Ovary (tissue), 9 donors: ENCODE results near the gene SETX. TPM values are rescaled to one million over a fixed set of nuclear protein-coding genes. Genes with fewer than 3 reads are reported as not detected.

Source experiments
- DNase-seq, 5 donors: peaks; one replicate each; pipeline ENCODE4 v3.0.0-alpha.2; 2019 to 2020
- H3K27ac ChIP-seq, 2 donors: fragments of 200-600 bp; one replicate each; pipeline versions ENCODE4 v1.5.1 to v1.8.0; 2019 to 2022
- H3K27me3 ChIP-seq: fragments of 200-600 bp; one replicate; pipeline ENCODE4 v1.8.0; 2022
- H3K36me3 ChIP-seq: fragments of 200-600 bp; sonication (generic); one replicate; pipeline ENCODE4 v1.5.1; 2019
- H3K4me1 ChIP-seq: one replicate; pipeline ENCODE4 v1.8.1; 2013; ENCODE audit warnings: mild to moderate bottlenecking, moderate library complexity; ENCODE audit not compliant: insufficient read depth
- H3K4me3 ChIP-seq: fragments of 200-600 bp; sonication (generic); one replicate; pipeline ENCODE4 v1.5.1; 2017
- H3K9me3 ChIP-seq, 2 donors: fragments of 200-600 bp in 1 of 2; sonication (generic) in 1 of 2; one replicate each; pipeline versions ENCODE4 v1.5.1 to v1.8.1; 2013 to 2019; ENCODE audit warnings: mild to moderate bottlenecking in 1 of 2, moderate library complexity in 1 of 2
- CTCF ChIP-seq, 3 donors: fragments of 450-650 bp in 2 of 3; fragments of 200-600 bp in 1 of 3; IDR thresholded peaks; one replicate each; pipeline versions ENCODE4 v1.5.1 to v1.8.0; 2016 to 2022; ENCODE audit warnings: antibody characterized with exemption in 3 of 3, mild to moderate bottlenecking in 1 of 3
- EP300 ChIP-seq: sonication (generic); formaldehyde crosslinking; IDR thresholded peaks from one replicate; pipeline ENCODE4 v1.6.1; 2017; ENCODE audit warnings: antibody characterized with exemption
- POLR2A ChIP-seq: fragments of 450-650 bp; IDR thresholded peaks from one replicate; pipeline ENCODE4 v1.6.1; 2017; ENCODE audit warnings: antibody characterized with exemption, mild to moderate bottlenecking, moderate library complexity
- WGBS, 3 donors: extraction: QIAGEN DNeasy Blood & Tissue Kit in 1 of 3; methylation state at CpG; one replicate each; pipeline versions ENCODE4 v1.1.5 to v1.1.7; 2013 to 2017; 5-methylcytosine and 5-hydroxymethylcytosine counted together
- intact Hi-C, 4 donors: fragments of 100-400 bp; cut with DNase I; formaldehyde crosslinking; loops; one replicate each; pipeline versions ENCODE4 v1.11.0 to v1.15.1; 2022 to 2023
- polyA plus RNA-seq, 2 donors: library from polyadenylated mRNA; stranded (reverse); fragments of 200-250 nt in 1 of 2; fragments of 350-450 nt in 1 of 2; fragmentation: Illumina TruSeq in 1 of 2; extraction: RNeasy Lipid Tissue Mini Kit (QIAGEN cat#74804) in 1 of 2; gene quantifications; one replicate each; pipeline ENCODE4 v1.2.3, GENCODE V29; 2013 to 2014
- total RNA-seq, 7 donors: library from RNA; depleted of rRNA in 2 of 7; stranded (reverse); fragments of >200 nt in 2 of 7; fragmentation: NEBNext Ultra II Directional in 3 of 7; extraction: Animal tissue kit (Norgen Biotek cat#: 25700) in 3 of 7; gene quantifications; one replicate each; pipeline versions ENCODE4 v1.1.0 to v1.2.4, GENCODE V29; 2016 to 2023
- donor health status: DM: no; HTN: no; CAD: no; lungs with moderate emphysema.
- donor health status: DM: no; HTN: no; CAD: no.
- donor health status: Bipolar disorder and iron deficiency.
- donor health status: DM: yes; HTN: yes; CAD: no.
- donor health status: DM: no; HTN: no; CAD: no.
- donor health status: DM: yes; HTN: yes; CAD: no.

SETX gene
- total and polyA plus RNA-seq, 9 donors, result 19.9 to 51.9 (median 40.8) TPM

- no peaks in the 10 kb centered on the region for H3K27me3 ChIP-seq
- H3K27ac ChIP-seq, result no peak overlapping the region
- H3K36me3 ChIP-seq, result no peaks in the 10 kb centered on the region
- WGBS, 3 donors, result 73 to 76% (median 74%) methylated on average over 10 of the region's 10 CpGs
- peaks cover 8% of the 10 kb centered on the region for H3K4me1 ChIP-seq
- intact Hi-C loops, result no loop called here
- TF ChIP-seq CTCF (IDR thresholded peaks at IDR 0.05) (no peak), POLR2A (no peak), EP300 (no peak)
- no peak overlapping the region for H3K4me3 ChIP-seq
- H3K9me3 ChIP-seq, result no peaks in the 10 kb centered on the region
- no peak for DNase-seq
These were observed 137.7 kb downstream of the SETX start for GRCh38 chr9:132216861-132217619.

GRCh38 chr9:132214027-132214622 lies 140.7 kb downstream of the SETX start:
- 1 to 3% (median 3%) methylated on average over 17 to 18 of the region's 18 CpGs for WGBS, 3 donors
- no peaks in the 10 kb centered on the region for H3K27me3 ChIP-seq
- intact Hi-C loops, result no loop called here
- H3K4me1 ChIP-seq, result peaks cover 5% of the 10 kb centered on the region
- no peaks in the 10 kb centered on the region for H3K9me3 ChIP-seq
- no peak overlapping the region for H3K4me3 ChIP-seq
- H3K36me3 ChIP-seq, result no peaks in the 10 kb centered on the region
- H3K27ac ChIP-seq, result no peak overlapping the region
- TF ChIP-seq EP300, result no peak
- TF ChIP-seq CTCF (IDR thresholded peaks at IDR 0.05), result no peak
- no peak for TF ChIP-seq POLR2A
- peak; percentile 71 to 81 (median 76) for DNase-seq

DNA sequence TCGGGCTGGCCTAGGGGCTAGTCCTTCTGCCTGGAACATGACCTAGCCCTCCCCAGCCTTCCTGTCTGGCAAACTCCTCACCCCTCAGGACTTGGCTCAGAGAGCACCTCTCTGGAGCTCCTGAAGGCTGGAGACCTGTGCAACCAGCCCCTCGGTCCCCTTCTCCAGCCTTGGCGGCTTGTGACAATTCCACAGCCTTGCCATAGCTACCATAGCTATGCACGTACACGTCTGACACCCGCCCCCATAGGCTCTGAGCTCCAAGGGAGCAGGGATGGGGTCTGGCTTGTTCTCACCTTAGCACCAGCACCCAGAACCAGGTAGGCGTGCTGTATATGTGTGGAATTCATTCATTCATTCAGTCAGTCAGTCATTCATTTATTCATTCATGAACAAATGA lies 143.2 kb downstream of the SETX start:
- 86 to 96% (median 91%) methylated on average over 7 of the region's 7 CpGs for WGBS, 3 donors
- Histone ChIP-seq H3K36me3 (no peaks in the 10 kb centered on the region), H3K27me3 (no peaks in the 10 kb centered on the region), H3K9me3 (no peaks in the 10 kb centered on the region), H3K4me1 (peaks cover 5% of the 10 kb centered on the region), H3K4me3 (no peak overlapping the region), H3K27ac (no peak overlapping the region)
- TF ChIP-seq CTCF (IDR thresholded peaks at IDR 0.05), result no peak
- TF ChIP-seq EP300, result no peak
- no peak for TF ChIP-seq POLR2A
- intact Hi-C loops, result no loop called here
- DNase-seq, result no peak

Other genes with a start within 250 kb of the SETX start
- 1 to 10 TPM in 4 of 7 donors, under 1 TPM in 3; 0.12 to 2.6 (median 1.5) TPM for gene NTNG2, start 192.9 kb downstream of the SETX start, total RNA-seq
- under 1 TPM; 0.23 to 0.39 TPM for gene NTNG2, start 192.9 kb downstream of the SETX start, polyA plus RNA-seq
- 10 to 100 TPM; 10.1 to 15.3 (median 12.1) TPM for gene TTF1, start 51.9 kb upstream of the SETX start, total RNA-seq
- 10 to 100 TPM; 11.8 to 15.0 TPM for gene TTF1, start 51.9 kb upstream of the SETX start, polyA plus RNA-seq
- gene CFAP77, start 55.2 kb upstream of the SETX start, total RNA-seq, result 10 to 100 TPM in 1 of 7 donors, under 1 TPM in 3, not detected in 3; 0.37 to 13.8 (median 0.71) TPM
- under 1 TPM in 1 of 2 donors, not detected in 1; 0.11 TPM for gene CFAP77, start 55.2 kb upstream of the SETX start, polyA plus RNA-seq
- not detected for gene BARHL1, start 227.6 kb upstream of the SETX start, total RNA-seq
- not detected for gene BARHL1, start 227.6 kb upstream of the SETX start, polyA plus RNA-seq